Stomach (tissue), 4 donors: Measurements from ENCODE around the gene HENMT1.

Experiments used
- POLR2A ChIP-seq, 4 donors: fragments of 450-650 bp; IDR thresholded peaks; one replicate each; pipeline ENCODE4 v1.6.1; 2016; ENCODE audit warnings: antibody characterized with exemption in 4 of 4, control low read depth in 2 of 4, mild to moderate bottlenecking in 1 of 4, moderate library complexity in 1 of 4
- TF ChIP-seq, protein P1 (sequence below), 7 experiments: fragments of 450-650 bp in 4 of 7; fragments of 200-600 bp in 3 of 7; sonication (generic) in 3 of 7; IDR thresholded peaks; one replicate each; pipeline ENCODE4 v1.5.1; 2016 to 2019; ENCODE audit warnings: antibody characterized with exemption in 7 of 7, control low read depth in 2 of 7, mild to moderate bottlenecking in 1 of 7

DNA sequence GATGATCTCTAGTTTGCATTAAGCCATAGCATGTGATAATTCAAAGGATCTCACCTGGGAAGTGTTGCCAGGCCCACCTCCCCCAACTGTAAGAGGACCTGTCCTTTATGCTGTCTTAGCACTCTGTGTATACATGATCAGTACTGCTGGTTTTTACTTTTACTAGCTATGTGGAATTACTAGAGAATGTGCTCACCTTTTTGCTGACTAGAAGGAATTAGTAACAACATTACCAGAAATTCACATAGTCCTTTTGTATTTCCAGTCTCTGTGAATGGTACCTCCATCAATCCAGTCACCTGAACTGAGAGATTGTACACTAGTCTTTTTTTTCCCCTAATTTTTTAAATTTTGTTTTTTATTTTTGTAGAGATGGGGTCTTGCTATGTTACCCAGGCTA is 54.4 kb downstream of the HENMT1 start:
- no peak for TF ChIP-seq POLR2A (IDR thresholded peaks at IDR 0.05)
- TF ChIP-seq, protein P1, sequence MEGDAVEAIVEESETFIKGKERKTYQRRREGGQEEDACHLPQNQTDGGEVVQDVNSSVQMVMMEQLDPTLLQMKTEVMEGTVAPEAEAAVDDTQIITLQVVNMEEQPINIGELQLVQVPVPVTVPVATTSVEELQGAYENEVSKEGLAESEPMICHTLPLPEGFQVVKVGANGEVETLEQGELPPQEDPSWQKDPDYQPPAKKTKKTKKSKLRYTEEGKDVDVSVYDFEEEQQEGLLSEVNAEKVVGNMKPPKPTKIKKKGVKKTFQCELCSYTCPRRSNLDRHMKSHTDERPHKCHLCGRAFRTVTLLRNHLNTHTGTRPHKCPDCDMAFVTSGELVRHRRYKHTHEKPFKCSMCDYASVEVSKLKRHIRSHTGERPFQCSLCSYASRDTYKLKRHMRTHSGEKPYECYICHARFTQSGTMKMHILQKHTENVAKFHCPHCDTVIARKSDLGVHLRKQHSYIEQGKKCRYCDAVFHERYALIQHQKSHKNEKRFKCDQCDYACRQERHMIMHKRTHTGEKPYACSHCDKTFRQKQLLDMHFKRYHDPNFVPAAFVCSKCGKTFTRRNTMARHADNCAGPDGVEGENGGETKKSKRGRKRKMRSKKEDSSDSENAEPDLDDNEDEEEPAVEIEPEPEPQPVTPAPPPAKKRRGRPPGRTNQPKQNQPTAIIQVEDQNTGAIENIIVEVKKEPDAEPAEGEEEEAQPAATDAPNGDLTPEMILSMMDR (IDR thresholded peaks at IDR 0.05) = no peak
